Ovary (tissue), 9 donors: ENCODE results near the gene BSCL2. TPM values are rescaled to one million over a fixed set of nuclear protein-coding genes. Genes with fewer than 3 reads are reported as not detected.

Experiments used
- DNase-seq, 5 donors: peaks; one replicate each; pipeline ENCODE4 v3.0.0-alpha.2; 2019 to 2020
- H3K27ac ChIP-seq, 2 donors: fragments of 200-600 bp; one replicate each; pipeline versions ENCODE4 v1.5.1 to v1.8.0; 2019 to 2022
- H3K27me3 ChIP-seq: fragments of 200-600 bp; one replicate; pipeline ENCODE4 v1.8.0; 2022
- H3K36me3 ChIP-seq: fragments of 200-600 bp; sonication (generic); one replicate; pipeline ENCODE4 v1.5.1; 2019
- H3K4me1 ChIP-seq: one replicate; pipeline ENCODE4 v1.8.1; 2013; ENCODE audit warnings: mild to moderate bottlenecking, moderate library complexity; ENCODE audit not compliant: insufficient read depth
- H3K4me3 ChIP-seq: fragments of 200-600 bp; sonication (generic); one replicate; pipeline ENCODE4 v1.5.1; 2017
- H3K9me3 ChIP-seq, 2 donors: fragments of 200-600 bp in 1 of 2; sonication (generic) in 1 of 2; one replicate each; pipeline versions ENCODE4 v1.5.1 to v1.8.1; 2013 to 2019; ENCODE audit warnings: mild to moderate bottlenecking in 1 of 2, moderate library complexity in 1 of 2
- EP300 ChIP-seq: sonication (generic); formaldehyde crosslinking; IDR thresholded peaks from one replicate; pipeline ENCODE4 v1.6.1; 2017; ENCODE audit warnings: antibody characterized with exemption
- POLR2A ChIP-seq: fragments of 450-650 bp; IDR thresholded peaks from one replicate; pipeline ENCODE4 v1.6.1; 2017; ENCODE audit warnings: antibody characterized with exemption, mild to moderate bottlenecking, moderate library complexity
- WGBS, 3 donors: extraction: QIAGEN DNeasy Blood & Tissue Kit in 1 of 3; methylation state at CpG; one replicate each; pipeline versions ENCODE4 v1.1.5 to v1.1.7; 2013 to 2017; 5-methylcytosine and 5-hydroxymethylcytosine counted together
- intact Hi-C, 4 donors: fragments of 100-400 bp; cut with DNase I; formaldehyde crosslinking; loops; one replicate each; pipeline versions ENCODE4 v1.11.0 to v1.15.1; 2022 to 2023
- polyA plus RNA-seq, 2 donors: library from polyadenylated mRNA; stranded (reverse); fragments of 200-250 nt in 1 of 2; fragments of 350-450 nt in 1 of 2; fragmentation: Illumina TruSeq in 1 of 2; extraction: RNeasy Lipid Tissue Mini Kit (QIAGEN cat#74804) in 1 of 2; gene quantifications; one replicate each; pipeline ENCODE4 v1.2.3, GENCODE V29; 2013 to 2014
- total RNA-seq, 7 donors: library from RNA; depleted of rRNA in 2 of 7; stranded (reverse); fragments of >200 nt in 2 of 7; fragmentation: NEBNext Ultra II Directional in 3 of 7; extraction: Animal tissue kit (Norgen Biotek cat#: 25700) in 3 of 7; gene quantifications; one replicate each; pipeline versions ENCODE4 v1.1.0 to v1.2.4, GENCODE V29; 2016 to 2023
- TF ChIP-seq, protein P1 (sequence below), 3 donors: fragments of 450-650 bp in 2 of 3; fragments of 200-600 bp in 1 of 3; IDR thresholded peaks; one replicate each; pipeline versions ENCODE4 v1.5.1 to v1.8.0; 2016 to 2022; ENCODE audit warnings: antibody characterized with exemption in 3 of 3, mild to moderate bottlenecking in 1 of 3
- donor health status: DM: no; HTN: no; CAD: no; lungs with moderate emphysema.
- donor health status: DM: no; HTN: no; CAD: no.
- donor health status: Bipolar disorder and iron deficiency.
- donor health status: DM: yes; HTN: yes; CAD: no.
- donor health status: DM: no; HTN: no; CAD: no.
- donor health status: DM: yes; HTN: yes; CAD: no.

Gene BSCL2
- total and polyA plus RNA-seq, 9 donors = 31.4 to 122 (median 57.2) TPM

DNA sequence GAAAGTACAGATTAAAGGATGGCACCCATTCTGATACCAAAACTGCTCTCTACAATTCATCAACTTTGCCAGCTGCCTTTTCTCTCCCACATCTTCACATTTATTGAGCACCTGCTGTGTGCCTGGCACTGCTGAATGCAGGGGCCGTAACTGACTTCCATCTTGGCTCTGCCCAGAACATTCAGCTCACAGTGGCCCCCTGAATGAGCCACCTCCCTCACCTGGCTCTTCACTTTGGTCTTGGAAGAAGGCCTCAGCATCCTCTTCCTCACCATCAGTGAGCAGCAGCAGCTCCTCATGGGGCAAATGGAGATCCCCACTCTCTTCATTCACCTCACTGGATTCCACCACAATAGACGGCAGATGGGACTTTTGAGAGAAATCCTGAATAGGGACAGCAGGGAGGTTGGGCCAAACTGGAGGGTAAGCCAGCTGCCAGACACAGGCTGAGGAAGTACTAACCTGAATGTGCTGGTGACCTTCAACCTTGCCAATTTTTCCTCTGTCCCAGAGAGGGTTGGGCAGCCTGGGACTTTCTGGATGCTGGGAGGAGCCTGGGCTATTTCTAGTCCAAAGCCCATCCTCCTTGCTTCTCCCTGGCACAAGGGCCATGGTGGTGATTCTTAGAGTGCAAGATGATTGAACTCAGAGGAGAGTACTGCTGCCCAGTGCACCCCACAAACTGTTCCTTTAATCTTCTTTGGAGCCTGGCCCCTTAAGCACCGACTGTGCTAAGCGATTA, 37.6 kb downstream of the BSCL2 start:
- intact Hi-C loops = loop anchor here in 2 of 4 donors (5.0 to 10.0 kb wide), 2 partner anchors 58 to 275 kb away; partner anchors contain the start of genes HNRNPUL2 (in 1 of the 2) and TTC9C (in 1 of the 2)
- H3K27ac ChIP-seq = no peak overlapping the region
- no peaks in the 10 kb centered on the region for H3K36me3 ChIP-seq
- no peaks in the 10 kb centered on the region for H3K27me3 ChIP-seq
- no peak for DNase-seq
- H3K9me3 ChIP-seq = no peaks in the 10 kb centered on the region
- TF ChIP-seq POLR2A (no peak), EP300 (no peak)
- TF ChIP-seq, protein P1, sequence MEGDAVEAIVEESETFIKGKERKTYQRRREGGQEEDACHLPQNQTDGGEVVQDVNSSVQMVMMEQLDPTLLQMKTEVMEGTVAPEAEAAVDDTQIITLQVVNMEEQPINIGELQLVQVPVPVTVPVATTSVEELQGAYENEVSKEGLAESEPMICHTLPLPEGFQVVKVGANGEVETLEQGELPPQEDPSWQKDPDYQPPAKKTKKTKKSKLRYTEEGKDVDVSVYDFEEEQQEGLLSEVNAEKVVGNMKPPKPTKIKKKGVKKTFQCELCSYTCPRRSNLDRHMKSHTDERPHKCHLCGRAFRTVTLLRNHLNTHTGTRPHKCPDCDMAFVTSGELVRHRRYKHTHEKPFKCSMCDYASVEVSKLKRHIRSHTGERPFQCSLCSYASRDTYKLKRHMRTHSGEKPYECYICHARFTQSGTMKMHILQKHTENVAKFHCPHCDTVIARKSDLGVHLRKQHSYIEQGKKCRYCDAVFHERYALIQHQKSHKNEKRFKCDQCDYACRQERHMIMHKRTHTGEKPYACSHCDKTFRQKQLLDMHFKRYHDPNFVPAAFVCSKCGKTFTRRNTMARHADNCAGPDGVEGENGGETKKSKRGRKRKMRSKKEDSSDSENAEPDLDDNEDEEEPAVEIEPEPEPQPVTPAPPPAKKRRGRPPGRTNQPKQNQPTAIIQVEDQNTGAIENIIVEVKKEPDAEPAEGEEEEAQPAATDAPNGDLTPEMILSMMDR (IDR thresholded peaks at IDR 0.05) = no peak
- no peak overlapping the region for H3K4me3 ChIP-seq
- WGBS, 3 donors = 58 to 75% (median 66%) methylated on average over 4 of the region's 4 CpGs
- H3K4me1 ChIP-seq = peaks cover 16% of the 10 kb centered on the region

- 62 to 76% (median 63%) methylated on average over 2 of the region's 2 CpGs for WGBS, 3 donors
- H3K9me3 ChIP-seq = no peaks in the 10 kb centered on the region
- no peak overlapping the region for H3K27ac ChIP-seq
- no peaks in the 10 kb centered on the region for H3K36me3 ChIP-seq
- TF ChIP-seq POLR2A = no peak
- TF ChIP-seq, protein P1 (IDR thresholded peaks at IDR 0.05) = no peak
- no peak for TF ChIP-seq EP300
- H3K4me3 ChIP-seq = no peak overlapping the region
- no peak for DNase-seq
- intact Hi-C loops = no loop called here
- peaks cover 11% of the 10 kb centered on the region for H3K4me1 ChIP-seq
- H3K27me3 ChIP-seq = no peaks in the 10 kb centered on the region
These were observed 39.8 kb downstream of the BSCL2 start for GRCh38 chr11:62667460-62667859.

- peak overlapping the region; percentile 71 for H3K4me3 ChIP-seq
- no peaks in the 10 kb centered on the region for H3K36me3 ChIP-seq
- no peaks in the 10 kb centered on the region for H3K27me3 ChIP-seq
- H3K27ac ChIP-seq = peak overlapping the region in 1 of 2 donors; percentile 79
- no peak for TF ChIP-seq POLR2A
- WGBS, 3 donors = 24 to 41% (median 27%) methylated on average over 16 of the region's 16 CpGs
- no peak for DNase-seq
- peaks cover 11% of the 10 kb centered on the region for H3K4me1 ChIP-seq
- intact Hi-C loops = no loop called here
- no peaks in the 10 kb centered on the region for H3K9me3 ChIP-seq
These were observed 40.8 kb downstream of the BSCL2 start for GRCh38 chr11:62666259-62666926.

DNA sequence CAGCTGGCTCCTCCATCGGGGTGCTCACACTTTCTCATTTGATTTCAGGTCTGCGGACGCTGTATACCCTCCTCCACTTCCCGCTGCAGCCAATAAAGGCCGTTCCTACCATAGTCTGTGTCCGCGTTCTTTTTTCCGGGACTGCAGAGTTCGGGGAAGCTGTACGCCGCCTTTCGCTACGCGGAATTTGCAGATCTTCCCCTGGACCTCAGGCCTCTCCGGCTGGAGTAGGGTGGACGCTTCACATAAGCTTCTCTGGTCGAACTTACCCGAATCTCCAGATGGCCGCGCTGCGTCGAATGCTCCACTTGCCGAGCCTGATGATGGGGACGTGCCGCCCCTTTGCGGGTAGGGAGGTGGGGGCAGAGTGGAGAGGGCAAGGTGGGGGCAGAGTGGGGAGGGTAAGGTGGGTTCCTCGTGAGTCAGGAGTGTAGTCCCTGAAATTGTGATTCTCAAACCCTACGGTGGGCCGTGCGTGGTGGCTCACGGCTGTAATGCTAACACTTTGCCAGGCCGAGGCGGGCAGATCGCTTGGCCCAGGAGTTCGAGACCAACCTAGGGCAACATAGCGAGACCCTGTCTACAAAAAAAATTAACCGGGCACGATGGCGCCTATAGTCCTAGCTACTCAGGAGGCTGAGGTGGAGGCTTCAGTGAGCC, 41.5 kb downstream of the BSCL2 start:
- Histone ChIP-seq H3K27ac (peak overlapping the region; percentile 10 to 79), H3K36me3 (no peaks in the 10 kb centered on the region), H3K4me3 (peak overlapping the region; percentile 71), H3K27me3 (no peaks in the 10 kb centered on the region), H3K9me3 (no peaks in the 10 kb centered on the region), H3K4me1 (peaks cover 9% of the 10 kb centered on the region)
- TF ChIP-seq, protein P1 (IDR thresholded peaks at IDR 0.05) = no peak
- TF ChIP-seq EP300 (no peak), POLR2A (no peak)
- WGBS, 3 donors = 1% methylated on average over 39 of the region's 39 CpGs
- intact Hi-C loops = no loop called here
- peak; percentile 61 to 77 (median 65) for DNase-seq
